H1 (cell line): ENCODE results near the gene ALDH1A2.

Source experiments
- CBX5 ChIP-seq: fragments of 300-800, 300-1000 bp; sonication (generic); IDR thresholded peaks from 2 replicates; pipeline ENCODE4 v1.7.1; 2016; ENCODE audit warnings: antibody characterized with exemption, low read length, low read depth
- E2F6 ChIP-seq: IDR thresholded peaks from 2 replicates; pipeline ENCODE4 v1.6.1; 2012; ENCODE audit warnings: inconsistent platforms
- EGR1 ChIP-seq: IDR thresholded peaks from 2 replicates; pipeline ENCODE4 v1.6.1; 2011; ENCODE audit warnings: low read depth, low read length, borderline replicate concordance
- GABPA ChIP-seq: IDR thresholded peaks from 2 replicates; pipeline ENCODE4 v1.6.1; 2011; ENCODE audit warnings: mild to moderate bottlenecking, low read length, moderate library complexity, borderline replicate concordance; ENCODE audit not compliant: insufficient read depth
- HDAC2 ChIP-seq, 2 experiments: fragments of 300-600 bp in 1 of 2; sonication (generic) in 1 of 2; IDR thresholded peaks; 2 replicates each; pipeline ENCODE4 v1.6.1; 2011 to 2012; ENCODE audit warnings: low read depth in 2 of 2, low read length in 2 of 2, mild to moderate bottlenecking in 2 of 2, moderate library complexity in 2 of 2, borderline replicate concordance in 1 of 2, inconsistent platforms in 1 of 2
- KDM1A ChIP-seq: fragments of 200-600, 300-600 bp; sonication (generic); IDR thresholded peaks from 2 replicates; pipeline ENCODE4 v1.7.1; 2016; ENCODE audit warnings: mild to moderate bottlenecking, low read length, borderline replicate concordance
- NRF1 ChIP-seq: IDR thresholded peaks from 2 replicates; pipeline ENCODE4 v1.6.1; 2011; ENCODE audit warnings: mild to moderate bottlenecking, low read depth, low read length, improper control_type of control experiment
- POLR2A ChIP-seq, 2 experiments: IDR thresholded peaks; 1 replicate in 1 of 2; 2 replicates in 1 of 2; pipeline ENCODE4 v1.6.1; 2011; ENCODE audit warnings: low read depth in 2 of 2, low read length in 2 of 2, mild to moderate bottlenecking in 2 of 2; ENCODE audit errors: control extremely low read depth in 1 of 2
- RAD21 ChIP-seq, 2 experiments: IDR thresholded peaks in 1 of 2; conservative IDR thresholded peaks in 1 of 2; 2 replicates each; pipeline ENCODE4 v1.6.1; 2011; ENCODE audit warnings: low read depth in 2 of 2, low read length in 2 of 2, improper control_type of control experiment in 1 of 2, inconsistent platforms in 1 of 2, mild to moderate bottlenecking in 1 of 2, moderate library complexity in 1 of 2
- SP1 ChIP-seq: IDR thresholded peaks from 2 replicates; pipeline ENCODE4 v1.6.1; 2011; ENCODE audit warnings: low read depth, low read length
- SRF ChIP-seq: IDR thresholded peaks from 2 replicates; pipeline ENCODE4 v1.6.1; 2011; ENCODE audit warnings: mild to moderate bottlenecking, low read depth, low read length, moderate library complexity
- YY1 ChIP-seq: IDR thresholded peaks from 2 replicates; pipeline ENCODE4 v1.6.1; 2011; ENCODE audit warnings: low read depth, mild to moderate bottlenecking, low read length
- TF ChIP-seq, protein P1 (sequence below), 3 experiments: IDR thresholded peaks; 1 replicate in 2 of 3; 2 replicates in 1 of 3; pipeline versions ENCODE4 v1.5.1 to v1.6.1; 2011; ENCODE audit warnings: low read length in 3 of 3, mild to moderate bottlenecking in 3 of 3, inconsistent platforms in 2 of 3, low read depth in 1 of 3, moderate library complexity in 1 of 3; ENCODE audit not compliant: insufficient read depth in 1 of 3; ENCODE audit errors: control extremely low read depth in 1 of 3
- TF ChIP-seq, protein P2 (sequence below): IDR thresholded peaks from 2 replicates; pipeline ENCODE4 v1.6.1; 2012; ENCODE audit warnings: inconsistent platforms

DNA sequence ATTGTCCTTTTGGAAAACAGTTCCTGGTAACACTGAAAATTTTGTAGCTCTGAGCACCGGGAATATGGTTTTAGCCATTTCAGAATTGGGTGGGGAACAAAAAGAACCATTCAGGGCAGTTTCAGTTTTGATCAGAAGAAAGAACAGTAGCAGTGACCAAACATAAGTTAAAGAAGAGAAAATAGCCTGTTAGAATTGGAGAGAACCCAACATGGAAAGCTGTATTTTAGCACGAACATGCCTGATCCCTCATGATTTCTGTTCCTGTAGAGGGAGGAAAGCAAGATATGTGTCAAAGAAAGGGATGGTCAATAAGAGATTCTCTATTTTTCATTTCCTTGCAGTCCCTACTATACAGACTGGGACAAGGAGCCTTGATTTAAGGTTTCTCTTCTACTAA is 119.9 kb downstream of the ALDH1A2 start:
- TF ChIP-seq NRF1: no peak
- TF ChIP-seq, protein P1, sequence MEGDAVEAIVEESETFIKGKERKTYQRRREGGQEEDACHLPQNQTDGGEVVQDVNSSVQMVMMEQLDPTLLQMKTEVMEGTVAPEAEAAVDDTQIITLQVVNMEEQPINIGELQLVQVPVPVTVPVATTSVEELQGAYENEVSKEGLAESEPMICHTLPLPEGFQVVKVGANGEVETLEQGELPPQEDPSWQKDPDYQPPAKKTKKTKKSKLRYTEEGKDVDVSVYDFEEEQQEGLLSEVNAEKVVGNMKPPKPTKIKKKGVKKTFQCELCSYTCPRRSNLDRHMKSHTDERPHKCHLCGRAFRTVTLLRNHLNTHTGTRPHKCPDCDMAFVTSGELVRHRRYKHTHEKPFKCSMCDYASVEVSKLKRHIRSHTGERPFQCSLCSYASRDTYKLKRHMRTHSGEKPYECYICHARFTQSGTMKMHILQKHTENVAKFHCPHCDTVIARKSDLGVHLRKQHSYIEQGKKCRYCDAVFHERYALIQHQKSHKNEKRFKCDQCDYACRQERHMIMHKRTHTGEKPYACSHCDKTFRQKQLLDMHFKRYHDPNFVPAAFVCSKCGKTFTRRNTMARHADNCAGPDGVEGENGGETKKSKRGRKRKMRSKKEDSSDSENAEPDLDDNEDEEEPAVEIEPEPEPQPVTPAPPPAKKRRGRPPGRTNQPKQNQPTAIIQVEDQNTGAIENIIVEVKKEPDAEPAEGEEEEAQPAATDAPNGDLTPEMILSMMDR (IDR thresholded peaks at IDR 0.05; ENCODE audit: control extremely low read depth in 1 of 3, insufficient read depth in 1 of 3, low read depth in 1 of 3, low read length in 3 of 3): no peak
- TF ChIP-seq RAD21 (IDR thresholded peaks at IDR 0.05 in 1 of 2, conservative IDR thresholded peaks at IDR 0.05 in 1 of 2; ENCODE audit: low read depth in 2 of 2, low read length in 2 of 2): no peak
- no peak for TF ChIP-seq EGR1
- TF ChIP-seq E2F6: no peak
- TF ChIP-seq CBX5: no peak
- TF ChIP-seq SRF: no peak
- TF ChIP-seq, protein P2, sequence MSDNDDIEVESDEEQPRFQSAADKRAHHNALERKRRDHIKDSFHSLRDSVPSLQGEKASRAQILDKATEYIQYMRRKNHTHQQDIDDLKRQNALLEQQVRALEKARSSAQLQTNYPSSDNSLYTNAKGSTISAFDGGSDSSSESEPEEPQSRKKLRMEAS: no peak
- no peak for TF ChIP-seq POLR2A (IDR thresholded peaks at IDR 0.05; ENCODE audit: control extremely low read depth in 1 of 2, low read depth in 2 of 2, low read length in 2 of 2)
- TF ChIP-seq KDM1A: no peak
- no peak for TF ChIP-seq SP1
- TF ChIP-seq HDAC2 (IDR thresholded peaks at IDR 0.05; ENCODE audit: borderline replicate concordance in 1 of 2, low read depth in 2 of 2, low read length in 2 of 2): no peak
- TF ChIP-seq YY1: no peak
- TF ChIP-seq GABPA: no peak
